ENCODE results near the gene DEGS2. TPM values are rescaled to one million over a fixed set of nuclear protein-coding genes. Genes with fewer than 3 reads are reported as not detected.

DEGS2 gene
- total and polyA plus RNA-seq, 2 donors (not counting 1 experiment from before 2014, with no cell fraction given) = 0.82 to 6.4 TPM

- TF ChIP-seq, protein P1, sequence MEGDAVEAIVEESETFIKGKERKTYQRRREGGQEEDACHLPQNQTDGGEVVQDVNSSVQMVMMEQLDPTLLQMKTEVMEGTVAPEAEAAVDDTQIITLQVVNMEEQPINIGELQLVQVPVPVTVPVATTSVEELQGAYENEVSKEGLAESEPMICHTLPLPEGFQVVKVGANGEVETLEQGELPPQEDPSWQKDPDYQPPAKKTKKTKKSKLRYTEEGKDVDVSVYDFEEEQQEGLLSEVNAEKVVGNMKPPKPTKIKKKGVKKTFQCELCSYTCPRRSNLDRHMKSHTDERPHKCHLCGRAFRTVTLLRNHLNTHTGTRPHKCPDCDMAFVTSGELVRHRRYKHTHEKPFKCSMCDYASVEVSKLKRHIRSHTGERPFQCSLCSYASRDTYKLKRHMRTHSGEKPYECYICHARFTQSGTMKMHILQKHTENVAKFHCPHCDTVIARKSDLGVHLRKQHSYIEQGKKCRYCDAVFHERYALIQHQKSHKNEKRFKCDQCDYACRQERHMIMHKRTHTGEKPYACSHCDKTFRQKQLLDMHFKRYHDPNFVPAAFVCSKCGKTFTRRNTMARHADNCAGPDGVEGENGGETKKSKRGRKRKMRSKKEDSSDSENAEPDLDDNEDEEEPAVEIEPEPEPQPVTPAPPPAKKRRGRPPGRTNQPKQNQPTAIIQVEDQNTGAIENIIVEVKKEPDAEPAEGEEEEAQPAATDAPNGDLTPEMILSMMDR (IDR thresholded peaks at IDR 0.05) = no peak
- TF ChIP-seq EZH2 (IDR thresholded peaks at IDR 0.05; ENCODE audit: borderline replicate concordance, insufficient read depth, low read depth, low read length, poor library complexity, severe bottlenecking) = no peak
- H3K27me3 ChIP-seq (replicated peaks in 1 of 4; ENCODE audit: control extremely low read depth in 1 of 4, control insufficient read depth in 3 of 4, insufficient read depth in 4 of 4, low read length in 3 of 4) = no peaks in the 10 kb centered on the region
- H4K20me1 ChIP-seq (ENCODE audit: control insufficient read depth, insufficient read depth, low read length, poor library complexity, severe bottlenecking) = peaks cover 97% of the 10 kb centered on the region
- H3K9me3 ChIP-seq (ENCODE audit: control extremely low read depth in 1 of 3, control insufficient read depth in 2 of 3, insufficient read depth in 1 of 3, low read length in 2 of 3) = no peaks in the 10 kb centered on the region
- H3K4me2 ChIP-seq (replicated peaks; ENCODE audit: low read depth, low read length, poor library complexity, severe bottlenecking) = peak overlapping the region; percentile 5
- DNase-seq (no peak), ATAC-seq (ENCODE audit: low read depth) (no peak)
- H3K4me3 Mint-ChIP-seq = no peak overlapping the region
- 100% methylated on average over 5 of the region's 7 CpGs for WGBS (ENCODE audit: insufficient coverage)
- POLR2A ChIA-PET = no interaction called here
- H3K4me3 ChIP-seq (ENCODE audit: control extremely low read depth in 1 of 5, extremely low read depth in 1 of 5, insufficient read depth in 1 of 5, low read depth in 2 of 5, low read length in 4 of 5) = no peak overlapping the region
- peaks cover 71% of the 10 kb centered on the region for H3K4me1 Mint-ChIP-seq
- CTCF ChIA-PET = interaction anchor here (0.6 to 24.4 kb wide), 13 partner anchors 11 to 138 kb away, joined by 3 to 495 read pairs (median 4); partner anchors contain the start of gene EVL
- H3K27me3 Mint-ChIP-seq = no peaks in the 10 kb centered on the region
- H3K9me3 Mint-ChIP-seq (ENCODE audit: insufficient read depth) = no peaks in the 10 kb centered on the region
- peaks cover 98% of the 10 kb centered on the region for H3K79me2 ChIP-seq (ENCODE audit: control insufficient read depth, insufficient read depth, low read length)
- H3K36me3 ChIP-seq (replicated peaks in 1 of 2; ENCODE audit: control extremely low read depth in 1 of 2, control insufficient read depth in 1 of 2, extremely low read depth in 1 of 2, insufficient read depth in 2 of 2, low read length in 1 of 2) = peaks cover 0 to 93% of the 10 kb centered on the region in 2 experiments
- intact Hi-C loops (cut with micrococcal nuclease) = loop anchor here (1.0 to 5.0 kb wide), 4 partner anchors 25 to 107 kb away; partner anchors contain the start of gene DEGS2
- H3K4me1 ChIP-seq (ENCODE audit: control insufficient read depth in 2 of 2, insufficient read depth in 2 of 2, low read length in 2 of 2) = peaks cover 24 to 42% of the 10 kb centered on the region in 2 donors
- peak overlapping the region in 1 of 2 donors; percentile 66 for H3K27ac ChIP-seq (ENCODE audit: low read length in 2 of 2)
- no peak overlapping the region for H2AFZ ChIP-seq (ENCODE audit: insufficient read depth, low read depth, low read length, poor library complexity, severe bottlenecking)
- H3K9ac ChIP-seq (ENCODE audit: low read length) = peak overlapping the region; percentile 7
- H3K27ac Mint-ChIP-seq = peak overlapping the region; percentile 90
Measured at GRCh38 chr14:100104523-100105300, 54.7 kb downstream of the DEGS2 start.

- peaks cover 0 to 91% of the 10 kb centered on the region in 2 experiments for H3K36me3 ChIP-seq (replicated peaks in 1 of 2; ENCODE audit: control extremely low read depth in 1 of 2, control insufficient read depth in 1 of 2, extremely low read depth in 1 of 2, insufficient read depth in 2 of 2, low read length in 1 of 2)
- H3K9me3 ChIP-seq (ENCODE audit: control extremely low read depth in 1 of 3, control insufficient read depth in 2 of 3, insufficient read depth in 1 of 3, low read length in 2 of 3) = no peaks in the 10 kb centered on the region
- CTCF ChIA-PET = interaction anchor here (0.6 to 24.4 kb wide), 13 partner anchors 9 to 139 kb away, joined by 3 to 495 read pairs (median 4); partner anchors contain the start of gene EVL
- H4K20me1 ChIP-seq (ENCODE audit: control insufficient read depth, insufficient read depth, low read length, poor library complexity, severe bottlenecking) = peaks cover 97% of the 10 kb centered on the region
- POLR2A ChIA-PET = interaction anchor here (2.0 kb wide), 1 partner anchor 39 kb away, joined by 5 read pairs; the partner anchor contains the start of gene EVL
- no peak overlapping the region for H3K4me3 ChIP-seq (ENCODE audit: control extremely low read depth in 1 of 5, extremely low read depth in 1 of 5, insufficient read depth in 1 of 5, low read depth in 2 of 5, low read length in 4 of 5)
- no peaks in the 10 kb centered on the region for H3K27me3 ChIP-seq (replicated peaks in 1 of 4; ENCODE audit: control extremely low read depth in 1 of 4, control insufficient read depth in 3 of 4, insufficient read depth in 4 of 4, low read length in 3 of 4)
- no peak for TF ChIP-seq EZH2 (IDR thresholded peaks at IDR 0.05; ENCODE audit: borderline replicate concordance, insufficient read depth, low read depth, low read length, poor library complexity, severe bottlenecking)
- TF ChIP-seq, protein P1 (IDR thresholded peaks at IDR 0.05) = no peak
- H3K4me2 ChIP-seq (replicated peaks; ENCODE audit: low read depth, low read length, poor library complexity, severe bottlenecking) = peak overlapping the region; percentile 5
- no peak overlapping the region for H2AFZ ChIP-seq (ENCODE audit: insufficient read depth, low read depth, low read length, poor library complexity, severe bottlenecking)
- WGBS (ENCODE audit: insufficient coverage) = 82% methylated on average over 2 of the region's 4 CpGs
- peaks cover 98% of the 10 kb centered on the region for H3K79me2 ChIP-seq (ENCODE audit: control insufficient read depth, insufficient read depth, low read length)
- Mint-ChIP-seq H3K4me3 (peak overlapping the region; percentile 67), H3K9me3 (ENCODE audit: insufficient read depth) (no peaks in the 10 kb centered on the region), H3K27me3 (no peaks in the 10 kb centered on the region), H3K4me1 (peaks cover 67% of the 10 kb centered on the region), H3K27ac (peak overlapping the region; percentile 90)
- H3K27ac ChIP-seq (ENCODE audit: low read length in 2 of 2) = peak overlapping the region in 1 of 2 donors; percentile 66
- intact Hi-C loops (cut with micrococcal nuclease) = loop anchor here (1.0 to 2.0 kb wide), 2 partner anchors 25 to 31 kb away; no protein-coding TSS in a partner anchor
- DNase-seq = no peak
- peak overlapping the region; percentile 7 for H3K9ac ChIP-seq (ENCODE audit: low read length)
- peak; percentile 62 for ATAC-seq (ENCODE audit: low read depth)
- peaks cover 24 to 42% of the 10 kb centered on the region in 2 donors for H3K4me1 ChIP-seq (ENCODE audit: control insufficient read depth in 2 of 2, insufficient read depth in 2 of 2, low read length in 2 of 2)
Measured at GRCh38 chr14:100104006-100104352, 55.5 kb downstream of the DEGS2 start.

Data from B cell (primary cell).